Daoy (cell line): ENCODE data around the gene EIF4G3. TPM values are rescaled to one million over a fixed set of nuclear protein-coding genes. Genes with fewer than 3 reads are reported as not detected.
"Not testable (repeated sequence)": the region's sequence is repeated elsewhere in the genome, so short reads cannot be mapped to it uniquely, and the experiment has no call there.

ENCODE experiments used
- DNase-seq: peaks from one replicate; pipeline ENCODE4 v3.0.0-alpha.2; 2015; ENCODE audit warnings: low read depth
- total RNA-seq: library from RNA; depleted of rRNA; stranded (reverse); fragments of >200 nt; shearing (Covaris generic); gene quantifications from 2 replicates; pipeline ENCODE4 v1.2.3, GENCODE V29; 2014

EIF4G3 gene
- total RNA-seq, 1 experiment from 2014 or later = 33.9 TPM

- DNase-seq = no peak
Observed at GRCh38 chr1:21189421-21189820, 12.7 kb upstream of the EIF4G3 start.

GRCh38 chr1:21188235-21188634, 11.5 kb upstream of the EIF4G3 start:
- no peak for DNase-seq

DNA sequence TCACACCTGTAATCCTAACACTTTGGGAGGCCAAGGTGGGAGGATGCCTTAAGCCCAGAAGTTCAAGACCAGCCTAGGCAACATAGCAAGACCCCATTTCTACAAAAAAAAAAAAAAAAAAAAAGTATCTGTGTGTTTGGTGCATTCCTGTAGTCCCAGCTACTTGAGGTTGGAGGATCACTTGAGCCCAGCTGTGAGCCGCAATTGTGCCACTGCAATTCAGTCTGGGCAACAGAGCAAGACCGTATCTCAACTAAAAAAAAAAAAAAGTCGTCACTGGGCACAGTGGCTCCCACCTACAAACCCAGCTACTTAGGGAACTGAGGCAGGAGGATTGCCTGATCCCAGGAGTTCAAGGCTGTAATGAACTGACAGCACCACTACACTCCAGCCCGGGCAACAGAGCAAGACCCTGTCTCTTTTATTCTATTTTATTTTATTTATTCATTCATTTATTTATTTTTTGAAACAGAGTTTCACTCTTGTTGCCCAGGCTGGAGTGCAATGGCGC, 8.6 kb upstream of the EIF4G3 start:
- no peak for DNase-seq

- no peak for DNase-seq
Observed at GRCh38 chr1:21184276-21184675, 7.6 kb upstream of the EIF4G3 start.

DNA sequence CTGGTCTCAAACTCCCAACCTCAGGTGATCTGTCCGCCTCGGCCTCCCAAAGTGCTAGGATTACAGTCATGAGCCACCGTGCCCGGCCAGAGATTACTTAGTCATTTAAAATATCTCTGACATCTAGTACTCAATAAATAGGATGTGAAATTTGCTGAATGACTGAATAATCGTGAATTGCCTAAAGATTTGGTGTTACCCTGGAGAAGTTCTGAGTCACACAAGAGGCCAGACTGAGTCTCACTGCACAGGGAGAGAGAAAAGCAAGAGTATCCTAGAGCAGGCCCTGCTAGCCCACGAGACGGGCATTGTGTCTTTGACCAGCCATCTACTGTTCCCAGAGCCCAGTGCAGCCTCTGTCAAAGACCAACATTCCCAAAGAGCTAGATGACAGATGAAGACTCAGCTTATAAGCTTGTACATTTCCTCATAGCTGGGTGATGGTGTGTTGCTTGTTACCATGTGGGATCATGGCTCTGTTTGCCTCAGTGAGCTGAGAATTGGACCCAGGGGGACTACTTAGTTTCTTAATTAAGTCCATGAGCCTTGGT, 5.6 kb upstream of the EIF4G3 start:
- no peak for DNase-seq

DNA sequence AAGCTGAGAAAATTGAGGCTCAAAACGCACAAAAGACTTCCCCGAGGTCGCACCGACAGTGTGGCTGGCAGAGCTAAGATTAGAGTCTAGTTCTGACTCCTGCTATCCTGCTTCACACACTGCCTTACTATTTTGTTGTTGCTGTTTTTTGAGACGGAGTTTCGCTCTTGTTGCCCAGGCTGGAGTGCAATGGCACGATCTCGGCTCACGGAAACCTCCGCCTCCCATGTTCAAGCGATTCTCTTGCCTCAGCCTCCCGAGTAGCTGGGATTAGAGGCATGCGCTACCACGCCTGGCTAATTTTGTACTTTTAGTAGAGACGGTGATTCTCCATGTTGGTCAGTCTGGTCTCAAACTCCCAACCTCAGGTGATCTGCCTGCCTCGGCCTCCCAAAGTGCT, 1.6 kb upstream of the EIF4G3 start:
- not testable (repeated sequence) for DNase-seq

GRCh38 chr1:21175670-21176581, 771 bp downstream of the EIF4G3 start:
- DNase-seq = peak; percentile 36

DNA sequence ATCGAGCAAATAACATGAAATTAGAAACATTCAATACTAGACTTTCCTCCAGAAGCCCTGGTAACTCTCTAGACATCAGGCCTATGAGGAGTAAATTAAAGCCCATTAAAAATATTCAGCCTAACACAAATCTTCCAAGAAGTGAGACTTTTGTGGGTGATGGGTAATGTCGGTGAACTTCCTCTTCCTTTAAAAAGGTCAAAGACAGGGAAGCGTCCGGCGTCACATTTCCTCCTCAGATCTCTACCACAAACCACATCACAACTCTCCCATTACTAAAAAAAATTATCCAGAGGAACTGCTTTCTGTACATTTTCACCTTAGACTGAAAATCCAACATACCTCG, 1.4 kb downstream of the EIF4G3 start:
- peak; percentile 43 for DNase-seq

- DNase-seq = no peak
Observed at GRCh38 chr1:21174654-21175323, 1.9 kb downstream of the EIF4G3 start.

DNA sequence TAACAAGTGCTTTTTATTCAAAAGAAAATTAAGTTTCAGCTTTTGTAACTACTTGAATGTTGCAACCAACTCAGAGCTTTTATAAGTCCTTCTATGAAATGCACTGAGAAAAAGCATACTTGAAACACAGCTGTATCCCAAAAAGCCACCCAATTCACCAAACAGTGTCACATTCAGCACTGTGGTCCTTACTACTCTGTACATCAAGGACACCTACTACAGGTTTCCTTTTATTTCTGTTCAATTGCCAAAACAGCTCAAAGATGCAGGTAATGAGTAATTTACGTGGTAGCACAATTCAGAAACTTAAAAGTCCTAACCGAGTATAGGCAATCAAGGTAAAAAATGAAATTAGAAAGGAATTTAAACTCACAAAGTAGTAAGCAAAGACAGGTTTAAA, 2.5 kb downstream of the EIF4G3 start:
- no peak for DNase-seq

DNA sequence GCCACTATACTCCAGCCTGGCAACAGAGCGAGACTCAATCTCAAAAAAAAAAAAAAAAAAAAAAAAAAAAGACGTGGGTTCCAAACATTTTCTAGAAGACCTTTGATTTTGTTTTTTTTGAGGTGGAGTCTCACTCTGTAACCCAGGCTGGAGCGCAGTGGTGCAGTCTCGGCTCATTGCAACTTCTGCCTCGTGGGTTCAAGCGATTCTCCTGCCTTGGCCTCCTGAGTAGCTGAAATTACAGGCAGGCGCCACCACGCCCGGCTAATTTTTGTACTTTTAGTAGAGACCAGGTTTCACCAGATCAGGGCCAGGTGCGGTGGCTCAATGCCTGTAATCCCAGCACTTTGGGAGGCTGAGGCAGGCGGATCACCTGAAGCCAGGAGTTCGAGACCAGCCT, 3.6 kb downstream of the EIF4G3 start:
- not testable (repeated sequence) for DNase-seq

GRCh38 chr1:21170837-21171236, 5.9 kb downstream of the EIF4G3 start:
- DNase-seq = not testable (repeated sequence)

GRCh38 chr1:21168444-21168843, 8.3 kb downstream of the EIF4G3 start:
- no peak for DNase-seq

DNA sequence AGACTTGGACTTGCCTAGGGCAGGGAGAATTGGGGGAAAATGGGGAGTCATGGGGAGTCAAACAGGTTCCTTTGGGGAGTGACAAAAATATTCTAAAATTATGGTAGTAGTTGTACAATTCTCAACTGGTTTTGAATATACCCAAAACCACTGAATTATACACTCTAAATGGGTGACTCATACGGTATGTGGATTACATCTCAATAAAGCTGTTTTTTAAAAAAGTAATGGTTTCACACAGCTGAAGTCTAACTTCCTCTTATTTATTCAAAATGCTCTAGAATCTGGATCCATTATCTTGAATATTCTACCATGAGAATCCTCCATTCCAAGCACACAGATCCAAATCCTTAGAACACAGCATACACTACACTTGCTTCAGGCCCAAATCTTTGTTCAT, 11.1 kb downstream of the EIF4G3 start:
- no peak for DNase-seq

DNA sequence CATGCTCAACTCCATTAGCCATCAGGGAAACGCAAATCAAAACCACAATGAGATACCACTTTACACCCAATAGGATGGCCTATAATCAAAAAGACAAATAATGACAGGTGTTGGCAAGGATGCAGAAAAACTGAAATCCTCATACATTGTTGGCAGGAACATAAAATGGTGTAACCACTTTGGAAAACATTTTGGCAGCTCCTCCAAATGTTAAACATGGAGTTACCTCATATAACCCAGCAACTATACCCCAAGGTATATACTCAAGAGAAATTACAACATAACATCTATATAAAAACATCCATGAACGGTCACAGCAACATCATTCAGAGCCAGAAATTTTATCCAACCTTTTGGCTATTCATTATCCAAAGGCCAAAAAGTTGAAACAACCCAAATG, 11.6 kb downstream of the EIF4G3 start:
- DNase-seq = no peak

DNA sequence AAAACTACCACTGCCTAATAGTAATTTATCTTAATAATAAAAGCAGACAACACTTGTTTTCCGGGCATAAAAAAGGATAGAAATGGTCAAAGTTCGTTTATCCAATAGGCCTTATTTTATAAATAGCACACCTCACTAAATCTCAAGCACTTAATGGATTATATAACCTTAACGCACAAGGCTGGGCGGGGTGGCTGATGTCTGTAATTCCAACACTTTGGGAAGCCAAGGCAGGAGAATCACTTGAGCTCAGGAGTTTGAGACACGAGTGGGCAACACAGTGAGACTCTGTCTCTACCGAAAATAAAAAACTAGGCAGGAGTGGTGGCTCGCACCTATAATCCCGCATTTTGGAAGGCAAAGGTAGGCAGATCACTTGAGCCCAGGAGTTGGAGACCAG, 12.4 kb downstream of the EIF4G3 start:
- DNase-seq = no peak

- DNase-seq = no peak
Observed at GRCh38 chr1:21162740-21163464, 13.8 kb downstream of the EIF4G3 start.

- DNase-seq = no peak
Observed at GRCh38 chr1:21161842-21162241, 14.9 kb downstream of the EIF4G3 start.

- DNase-seq = no peak
Observed at GRCh38 chr1:21160263-21160796, 16.4 kb downstream of the EIF4G3 start.

DNA sequence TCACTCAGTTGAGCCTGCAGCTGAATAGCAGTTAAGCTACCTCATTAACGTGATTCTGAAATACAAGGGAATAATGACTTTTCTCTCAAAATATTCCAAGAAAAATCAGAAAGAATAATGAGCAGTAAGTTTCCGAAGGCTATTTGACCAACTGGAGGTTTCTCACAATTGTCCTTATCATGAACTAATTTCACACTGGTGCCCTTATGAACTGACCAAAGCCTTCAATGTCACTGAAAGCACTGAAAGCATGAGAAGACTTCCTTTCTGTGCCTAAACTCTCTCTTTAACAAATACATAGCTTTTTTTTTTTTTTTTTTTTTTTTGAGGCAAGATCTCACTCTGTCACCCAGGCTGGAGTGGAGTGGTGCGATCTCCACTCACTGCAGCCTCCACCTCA, 18.8 kb downstream of the EIF4G3 start:
- no peak for DNase-seq

- DNase-seq = no peak
Observed at GRCh38 chr1:21157054-21157453, 19.6 kb downstream of the EIF4G3 start.

DNA sequence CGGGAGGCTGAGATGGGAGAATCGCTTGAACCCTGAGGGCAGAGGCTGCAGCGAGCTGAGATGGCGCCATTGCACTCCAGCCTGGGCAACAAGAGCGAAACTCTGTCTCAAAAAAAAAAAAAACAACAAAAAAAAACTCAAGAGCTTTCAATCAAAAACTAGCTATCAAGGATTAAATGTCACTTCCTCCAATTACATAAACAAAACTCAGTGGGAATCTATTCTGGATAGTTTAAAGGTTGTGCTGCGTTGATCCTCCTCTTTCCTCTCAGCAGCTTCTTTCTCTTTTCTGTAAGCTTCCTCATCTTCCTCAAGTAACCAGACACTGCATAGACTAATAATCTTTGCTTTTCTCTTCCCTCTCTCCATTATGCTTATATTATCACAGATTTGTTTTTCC, 20.7 kb downstream of the EIF4G3 start:
- no peak for DNase-seq
